ENCODE measurements around the gene MAP3K4. TPM values are rescaled to one million over a fixed set of nuclear protein-coding genes. Genes with fewer than 3 reads are reported as not detected.

Gene MAP3K4
- total RNA-seq, 1 donor from 2014 or later = 84.3 TPM

GRCh38 chr6:161057103-161058091 is 65.8 kb downstream of the MAP3K4 start:
- Mint-ChIP-seq H3K27me3 (ENCODE audit: low read depth) (no peaks in the 10 kb centered on the region), H3K27ac (ENCODE audit: unreplicated experiment) (no peak overlapping the region), H3K36me3 (ENCODE audit: low read depth) (peaks cover 2% of the 10 kb centered on the region), H3K4me3 (no peak overlapping the region), H3K4me1 (no peaks in the 10 kb centered on the region), H3K9me3 (peaks cover 3% of the 10 kb centered on the region)
- TF ChIP-seq CTCF (conservative IDR thresholded peaks at IDR 0.05) = no peak
- no peak for DNase-seq (ENCODE audit: low read depth, low spot score)

GRCh38 chr6:161058741-161059140 is 67.2 kb downstream of the MAP3K4 start:
- TF ChIP-seq CTCF (conservative IDR thresholded peaks at IDR 0.05) = no peak
- H3K27ac Mint-ChIP-seq (ENCODE audit: unreplicated experiment) = no peak overlapping the region
- H3K9me3 Mint-ChIP-seq = peaks cover 3% of the 10 kb centered on the region
- H3K36me3 Mint-ChIP-seq (ENCODE audit: low read depth) = peaks cover 8% of the 10 kb centered on the region
- H3K27me3 Mint-ChIP-seq (ENCODE audit: low read depth) = no peaks in the 10 kb centered on the region
- peaks cover 4% of the 10 kb centered on the region for H3K4me1 Mint-ChIP-seq
- H3K4me3 Mint-ChIP-seq = no peak overlapping the region
- DNase-seq (ENCODE audit: low read depth, low spot score) = no peak

- H3K27me3 Mint-ChIP-seq (ENCODE audit: low read depth) = no peaks in the 10 kb centered on the region
- H3K27ac Mint-ChIP-seq (ENCODE audit: unreplicated experiment) = no peak overlapping the region
- DNase-seq (ENCODE audit: low read depth, low spot score) = no peak
- no peak for TF ChIP-seq CTCF (conservative IDR thresholded peaks at IDR 0.05)
- no peak overlapping the region for H3K4me3 Mint-ChIP-seq
- peaks cover 6% of the 10 kb centered on the region for H3K9me3 Mint-ChIP-seq
- peaks cover 7% of the 10 kb centered on the region for H3K4me1 Mint-ChIP-seq
- peaks cover 23% of the 10 kb centered on the region for H3K36me3 Mint-ChIP-seq (ENCODE audit: low read depth)
Measured at GRCh38 chr6:161061576-161061975, 70.0 kb downstream of the MAP3K4 start.

DNA sequence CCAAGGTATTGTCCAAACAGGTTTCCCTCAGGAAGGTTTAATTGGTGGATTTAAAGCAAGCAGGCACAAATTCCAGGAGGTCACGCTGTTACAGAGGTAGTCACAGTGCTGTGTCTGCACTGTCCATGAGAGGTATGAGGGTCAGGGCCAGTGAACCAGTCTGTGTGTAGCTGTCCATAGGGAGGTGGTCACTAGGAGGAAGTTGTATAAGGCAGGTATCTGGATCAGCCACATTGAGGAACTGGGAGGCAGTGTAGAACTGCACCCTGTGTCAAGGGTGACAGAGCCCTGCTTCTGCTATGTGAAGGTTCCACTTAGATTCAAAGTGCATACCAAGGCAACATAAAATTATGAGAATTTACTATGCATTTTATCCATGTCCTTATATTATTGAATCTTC is 73.3 kb downstream of the MAP3K4 start:
- peak overlapping the region; percentile 60 for H3K27ac Mint-ChIP-seq (ENCODE audit: unreplicated experiment)
- no peaks in the 10 kb centered on the region for H3K27me3 Mint-ChIP-seq (ENCODE audit: low read depth)
- peaks cover 6% of the 10 kb centered on the region for H3K9me3 Mint-ChIP-seq
- no peak overlapping the region for H3K4me3 Mint-ChIP-seq
- DNase-seq (ENCODE audit: low read depth, low spot score) = no peak
- TF ChIP-seq CTCF (conservative IDR thresholded peaks at IDR 0.05) = no peak
- H3K36me3 Mint-ChIP-seq (ENCODE audit: low read depth) = peaks cover 24% of the 10 kb centered on the region
- H3K4me1 Mint-ChIP-seq = peaks cover 7% of the 10 kb centered on the region

GRCh38 chr6:161066511-161066910 is 74.9 kb downstream of the MAP3K4 start:
- no peak for DNase-seq (ENCODE audit: low read depth, low spot score)
- Mint-ChIP-seq H3K27me3 (ENCODE audit: low read depth) (no peaks in the 10 kb centered on the region), H3K27ac (ENCODE audit: unreplicated experiment) (no peak overlapping the region), H3K4me1 (peaks cover 7% of the 10 kb centered on the region), H3K9me3 (peaks cover 6% of the 10 kb centered on the region), H3K4me3 (no peak overlapping the region), H3K36me3 (ENCODE audit: low read depth) (peaks cover 24% of the 10 kb centered on the region)
- TF ChIP-seq CTCF (conservative IDR thresholded peaks at IDR 0.05) = no peak

Measured in neural crest cell (in vitro differentiated cells).